Transverse colon (tissue), 3 donors: ENCODE results near the gene VAPA.

Source experiments
- POLR2A ChIP-seq: fragments of 450-650 bp; IDR thresholded peaks from one replicate; pipeline ENCODE4 v1.6.1; 2016; ENCODE audit warnings: antibody characterized with exemption, mild to moderate bottlenecking, moderate library complexity
- TF ChIP-seq, protein P1 (sequence below), 5 experiments: fragments of 200-600 bp in 3 of 5; fragments of 450-650 bp in 2 of 5; sonication (generic) in 3 of 5; IDR thresholded peaks; 1 replicate in 2 of 5; 2 replicates in 3 of 5; pipeline ENCODE4 v1.5.1; 2016 to 2017; ENCODE audit warnings: antibody characterized with exemption in 5 of 5, inconsistent platforms in 3 of 5, mild to moderate bottlenecking in 2 of 5, moderate library complexity in 1 of 5

DNA sequence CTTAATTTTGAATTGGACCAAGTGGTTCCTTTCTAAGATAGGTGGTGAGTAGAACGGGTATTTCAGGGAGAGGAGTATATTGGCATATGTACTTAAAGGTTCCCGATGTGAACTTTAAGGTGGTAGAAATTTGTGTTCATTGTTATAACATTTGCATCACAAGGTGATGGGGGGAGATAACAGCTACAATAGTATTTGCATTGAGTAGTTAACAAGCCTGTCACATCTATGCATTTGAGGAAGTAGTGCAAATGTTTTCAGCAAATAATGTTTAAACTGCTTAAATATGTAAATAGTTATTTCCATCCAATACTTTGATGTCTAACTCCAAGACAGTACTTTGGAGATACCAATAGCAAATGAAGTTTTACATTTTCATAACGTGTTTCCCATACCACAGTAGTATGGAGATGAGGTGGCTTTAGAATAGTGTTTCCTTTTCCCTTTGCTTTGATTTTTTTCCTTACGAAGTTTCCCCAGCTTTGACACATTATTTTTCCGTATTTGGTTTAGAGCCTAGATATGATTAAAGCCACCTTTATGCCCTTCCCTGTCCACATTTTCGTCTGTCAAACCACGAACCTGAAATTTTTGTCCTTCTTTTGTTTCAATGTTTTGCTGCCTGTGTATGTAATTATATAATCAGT, 46.6 kb downstream of the VAPA start:
- TF ChIP-seq, protein P1, sequence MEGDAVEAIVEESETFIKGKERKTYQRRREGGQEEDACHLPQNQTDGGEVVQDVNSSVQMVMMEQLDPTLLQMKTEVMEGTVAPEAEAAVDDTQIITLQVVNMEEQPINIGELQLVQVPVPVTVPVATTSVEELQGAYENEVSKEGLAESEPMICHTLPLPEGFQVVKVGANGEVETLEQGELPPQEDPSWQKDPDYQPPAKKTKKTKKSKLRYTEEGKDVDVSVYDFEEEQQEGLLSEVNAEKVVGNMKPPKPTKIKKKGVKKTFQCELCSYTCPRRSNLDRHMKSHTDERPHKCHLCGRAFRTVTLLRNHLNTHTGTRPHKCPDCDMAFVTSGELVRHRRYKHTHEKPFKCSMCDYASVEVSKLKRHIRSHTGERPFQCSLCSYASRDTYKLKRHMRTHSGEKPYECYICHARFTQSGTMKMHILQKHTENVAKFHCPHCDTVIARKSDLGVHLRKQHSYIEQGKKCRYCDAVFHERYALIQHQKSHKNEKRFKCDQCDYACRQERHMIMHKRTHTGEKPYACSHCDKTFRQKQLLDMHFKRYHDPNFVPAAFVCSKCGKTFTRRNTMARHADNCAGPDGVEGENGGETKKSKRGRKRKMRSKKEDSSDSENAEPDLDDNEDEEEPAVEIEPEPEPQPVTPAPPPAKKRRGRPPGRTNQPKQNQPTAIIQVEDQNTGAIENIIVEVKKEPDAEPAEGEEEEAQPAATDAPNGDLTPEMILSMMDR (IDR thresholded peaks at IDR 0.05) = no peak
- TF ChIP-seq POLR2A = no peak
